ENCODE results near the gene BST1.
"Not testable (repeated sequence)": the region's sequence is repeated elsewhere in the genome, so short reads cannot be mapped to it uniquely, and the experiment has no call there.

BST1 gene

GRCh38 chr4:15753786-15754185 lies 50.9 kb downstream of the BST1 start:
- no peak for DNase-seq

DNA sequence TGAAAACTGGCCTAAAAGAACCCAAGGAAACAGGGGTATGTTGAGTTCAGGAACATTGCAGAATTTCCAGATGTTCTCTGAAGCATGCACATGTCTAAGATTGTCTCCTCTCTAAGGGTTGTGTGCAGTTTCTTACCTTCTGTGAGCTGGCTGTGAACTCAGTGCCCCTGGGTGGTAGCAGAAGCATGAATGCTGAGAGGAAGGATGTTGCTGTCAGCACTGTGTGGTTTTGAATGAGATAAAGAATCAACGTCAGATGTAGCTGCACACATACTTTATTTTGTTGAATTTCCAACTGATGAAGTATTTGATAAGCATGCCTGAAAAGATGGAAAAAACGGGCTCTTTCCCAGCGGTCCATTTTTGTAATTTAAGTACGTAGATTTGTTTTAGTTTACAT lies 51.5 kb downstream of the BST1 start:
- DNase-seq: no peak

DNA sequence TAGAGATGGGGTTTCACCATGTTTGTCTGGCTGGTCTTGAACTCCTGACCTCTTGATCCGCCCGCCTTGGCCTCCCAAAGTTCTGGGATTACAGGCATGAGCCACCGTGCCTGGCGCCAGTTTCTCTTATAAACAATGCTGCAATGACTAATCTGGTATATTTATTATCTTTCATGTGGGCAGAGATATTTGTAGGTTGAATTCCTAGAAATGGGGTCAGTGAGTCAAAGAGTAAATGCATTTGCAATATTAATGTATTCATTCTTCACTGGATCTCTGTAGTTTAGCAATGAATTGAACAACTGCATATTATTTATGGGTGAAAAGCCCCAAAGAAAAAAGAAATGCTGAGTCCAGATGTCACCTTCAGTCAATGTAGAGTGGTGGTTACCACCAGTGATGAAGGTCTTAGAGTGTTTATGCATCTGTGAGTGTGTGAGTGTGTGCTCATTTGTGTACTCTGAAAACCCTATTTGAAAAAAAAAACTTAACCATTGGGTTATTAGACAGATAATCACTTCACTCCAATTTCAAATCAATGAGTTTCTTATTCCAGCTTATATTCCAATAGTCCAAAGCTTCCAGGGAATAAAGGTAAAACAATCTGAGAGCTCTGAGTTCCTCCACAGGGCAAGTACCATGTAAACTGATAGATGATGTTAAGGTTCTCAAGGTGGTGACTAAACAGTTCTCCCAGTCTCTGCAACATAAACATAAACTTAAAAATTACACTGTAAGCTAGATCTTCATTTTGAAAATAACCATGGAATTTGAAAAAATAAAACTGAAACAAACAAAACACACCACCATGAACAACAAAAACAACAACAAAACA lies 52.7 kb downstream of the BST1 start:
- peak; percentile 41 to 51 for DNase-seq

DNA sequence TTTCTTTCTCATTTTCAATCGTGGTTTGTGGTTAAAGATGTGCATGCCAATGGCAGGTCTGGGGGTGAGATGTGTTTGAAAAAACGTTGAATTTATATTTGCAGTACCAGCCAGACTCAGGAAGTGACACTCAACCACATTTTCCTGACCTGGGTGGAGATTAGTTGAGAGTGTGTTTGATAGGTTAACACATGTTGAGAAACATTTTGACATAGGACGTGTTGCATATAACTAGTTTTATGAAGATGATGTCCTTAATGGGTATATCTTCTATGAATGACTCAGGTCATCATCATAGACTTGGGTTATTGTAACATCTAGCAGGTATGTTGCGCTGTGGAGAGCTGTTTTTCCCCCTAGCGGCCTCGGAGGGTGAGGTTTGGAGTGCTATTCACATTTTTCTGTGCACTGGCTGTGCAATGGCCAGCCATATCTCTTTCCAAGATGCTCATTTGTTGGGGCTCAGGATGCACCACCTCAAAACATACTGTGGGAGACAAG lies 53.5 kb downstream of the BST1 start:
- peak; percentile 62 to 68 for DNase-seq

- DNase-seq: no peak
Measured at GRCh38 chr4:15757054-15757453, 54.2 kb downstream of the BST1 start.

- no peak for DNase-seq
Measured at GRCh38 chr4:15758294-15758693, 55.4 kb downstream of the BST1 start.

- not testable (repeated sequence) for DNase-seq
Measured at GRCh38 chr4:15762460-15762859, 59.6 kb downstream of the BST1 start.

DNA sequence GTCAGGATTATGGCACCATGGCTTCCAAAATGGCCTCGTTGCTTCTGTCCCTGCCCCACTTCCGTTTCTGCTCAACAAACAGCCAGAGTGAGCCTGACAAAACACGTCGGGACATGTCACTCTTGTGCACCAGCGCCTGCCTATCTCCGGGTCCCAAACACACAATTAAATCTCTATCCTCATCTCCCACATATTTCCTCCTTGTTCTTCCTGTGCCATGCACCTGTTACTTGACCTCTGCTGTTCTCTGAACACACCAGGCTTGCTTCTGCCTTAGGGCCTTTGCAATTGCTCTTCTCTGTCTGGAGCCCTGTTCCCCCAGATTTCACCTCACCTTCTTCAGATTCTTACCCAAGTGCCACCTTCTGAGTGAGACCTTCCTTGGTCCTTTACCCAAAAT lies 62.5 kb downstream of the BST1 start:
- DNase-seq: no peak

- DNase-seq: no peak
Measured at GRCh38 chr4:15765910-15766697, 63.2 kb downstream of the BST1 start.

DNA sequence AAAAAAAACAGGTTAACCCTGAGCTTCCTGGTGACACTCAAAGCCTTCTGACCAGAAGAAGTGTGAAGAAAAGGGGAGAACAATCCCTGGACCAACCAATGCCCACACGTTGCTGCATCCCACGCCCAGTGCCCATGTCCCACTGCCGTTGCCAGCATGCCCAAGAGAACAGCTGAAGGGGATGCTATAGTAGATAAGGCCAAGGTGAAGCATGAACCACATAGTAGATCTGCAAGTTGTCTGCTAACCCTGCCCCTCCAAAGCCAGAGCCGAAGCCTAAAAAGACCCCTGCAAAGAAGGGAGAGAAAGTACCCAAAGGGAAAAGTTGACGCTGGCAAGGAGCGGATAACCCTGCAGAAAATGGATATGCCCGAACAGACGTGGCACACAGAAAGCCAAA lies 64.0 kb downstream of the BST1 start:
- no peak for DNase-seq

GRCh38 chr4:15769202-15769601 lies 66.3 kb downstream of the BST1 start:
- DNase-seq: no peak

DNA sequence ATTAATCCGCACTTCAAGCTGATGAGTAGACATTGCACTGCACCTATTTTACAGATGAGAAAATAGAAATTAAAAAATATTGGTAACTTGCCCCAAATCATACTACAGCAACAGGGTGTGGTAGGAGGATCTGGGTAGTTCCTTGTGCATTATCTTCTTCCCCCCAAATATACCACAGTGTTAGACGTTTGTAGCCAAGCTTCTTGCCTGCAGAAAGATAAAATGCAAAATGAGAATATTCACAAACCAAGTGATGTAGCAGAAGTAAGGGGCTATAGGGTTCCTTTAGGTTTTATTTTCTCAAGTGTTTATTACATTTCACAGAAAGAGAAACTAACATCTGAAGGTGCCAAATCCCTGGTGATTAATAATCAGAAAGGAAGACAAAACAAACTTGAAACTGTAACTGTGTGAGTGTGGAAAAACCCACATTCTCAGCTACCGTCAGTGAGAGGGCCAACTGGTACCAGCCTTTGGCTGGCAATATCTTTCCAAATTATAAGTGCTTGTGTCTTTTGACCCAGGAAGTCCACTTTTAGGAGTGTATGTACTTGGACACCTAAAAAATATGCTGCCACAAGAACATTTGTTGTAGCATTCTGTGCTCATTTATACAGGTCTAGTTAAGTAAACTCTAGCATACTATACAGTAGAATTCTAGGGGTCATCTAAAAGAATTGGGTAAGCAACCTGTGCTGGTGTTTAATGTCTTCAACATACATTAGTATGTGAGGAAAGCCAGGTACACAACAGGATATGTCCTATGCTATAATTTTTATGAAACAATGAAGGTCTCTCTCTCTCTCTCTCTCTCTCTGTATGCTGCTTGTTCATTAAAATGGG lies 68.6 kb downstream of the BST1 start:
- no peak for DNase-seq

DNA sequence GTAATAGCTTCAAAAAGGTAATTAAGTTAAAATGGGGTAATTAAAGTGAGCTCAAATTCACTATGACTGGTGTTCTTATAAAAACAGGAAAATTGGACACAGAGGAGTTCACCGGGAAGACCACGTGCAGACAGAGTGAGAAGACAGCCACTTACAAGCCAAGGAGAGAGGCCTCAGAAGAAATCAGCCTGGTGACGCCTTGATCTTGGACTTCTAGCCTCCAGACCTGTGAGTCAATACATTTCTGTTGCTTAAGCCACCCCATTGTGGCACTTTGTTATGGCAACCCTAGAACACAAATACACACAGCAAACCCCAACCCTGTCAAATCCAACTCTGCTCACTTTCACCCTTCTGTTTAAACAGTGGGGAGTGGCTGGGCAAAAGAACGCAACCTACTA lies 71.2 kb downstream of the BST1 start:
- no peak for DNase-seq

GRCh38 chr4:15776871-15777648 lies 74.2 kb downstream of the BST1 start:
- DNase-seq: no peak

- DNase-seq: peak in 1 of 2 donors; percentile 38
Measured at GRCh38 chr4:15777697-15778288, 74.9 kb downstream of the BST1 start.

DNA sequence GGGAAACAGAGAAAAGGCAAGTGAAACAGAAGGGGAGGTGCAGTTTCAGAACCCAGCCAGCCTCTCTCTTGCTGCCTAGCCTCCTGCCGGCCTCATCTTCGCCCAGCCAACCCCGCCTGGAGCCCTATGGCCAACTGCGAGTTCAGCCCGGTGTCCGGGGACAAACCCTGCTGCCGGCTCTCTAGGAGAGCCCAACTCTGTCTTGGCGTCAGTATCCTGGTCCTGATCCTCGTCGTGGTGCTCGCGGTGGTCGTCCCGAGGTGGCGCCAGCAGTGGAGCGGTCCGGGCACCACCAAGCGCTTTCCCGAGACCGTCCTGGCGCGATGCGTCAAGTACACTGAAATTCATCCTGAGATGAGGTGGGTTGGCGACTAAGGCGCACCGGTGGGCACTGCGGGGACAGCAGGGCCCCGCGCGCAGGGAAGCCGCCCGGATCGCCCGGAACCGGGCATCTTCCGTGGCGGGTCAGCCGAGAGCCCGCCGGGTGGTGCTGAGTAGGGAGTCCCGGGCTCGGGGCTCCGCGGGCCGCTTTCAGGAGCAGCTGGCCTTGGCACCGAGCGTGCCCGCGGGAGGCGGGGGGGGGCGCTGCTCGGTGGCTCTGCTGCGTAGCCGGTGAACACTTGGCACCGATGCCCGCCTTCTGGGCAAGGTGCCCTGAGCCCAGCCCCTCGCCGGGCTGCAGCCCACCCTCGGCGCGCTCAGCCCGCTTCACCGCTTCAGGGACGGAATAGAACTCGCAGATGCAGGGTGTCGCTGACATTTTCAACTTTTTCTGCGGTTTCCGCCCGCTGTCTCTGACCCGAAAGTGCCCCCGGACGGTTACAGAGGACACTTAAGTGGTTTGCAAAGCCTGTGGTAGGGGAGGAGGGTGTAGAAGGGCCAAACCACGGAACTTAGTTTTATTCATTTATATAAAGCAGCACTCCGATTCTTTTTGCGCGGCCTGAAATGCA lies 75.7 kb downstream of the BST1 start, which contains the start of gene CD38:
TSS of gene CD38 (plus strand) at position 40 of the 953 bp plus-strand sequence. CDS start at position 127, 87 bp downstream.
- peak in 1 of 2 donors; percentile 34 for DNase-seq

DNA sequence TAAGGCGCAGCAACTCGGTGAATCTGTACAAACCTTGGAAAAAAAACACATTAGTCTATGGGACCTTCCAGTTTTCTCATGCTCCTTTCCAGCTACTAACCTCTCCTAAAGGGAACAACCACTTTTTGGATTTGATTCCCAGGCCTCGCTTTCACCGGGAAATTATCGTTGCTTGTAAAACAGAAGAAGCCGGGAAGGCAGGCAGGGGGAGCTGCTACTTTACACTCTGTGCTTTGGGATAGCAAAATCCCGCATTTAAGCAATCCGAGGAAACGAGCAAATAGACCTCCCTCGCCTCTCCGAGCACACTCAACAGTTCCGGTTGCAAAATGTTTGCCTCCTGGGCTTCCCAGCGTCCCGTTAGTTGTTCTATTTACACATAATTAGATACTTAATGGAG lies 76.4 kb downstream of the BST1 start:
- no peak for DNase-seq

- no peak for DNase-seq
Measured at GRCh38 chr4:15779809-15780208, 76.9 kb downstream of the BST1 start.

DNA sequence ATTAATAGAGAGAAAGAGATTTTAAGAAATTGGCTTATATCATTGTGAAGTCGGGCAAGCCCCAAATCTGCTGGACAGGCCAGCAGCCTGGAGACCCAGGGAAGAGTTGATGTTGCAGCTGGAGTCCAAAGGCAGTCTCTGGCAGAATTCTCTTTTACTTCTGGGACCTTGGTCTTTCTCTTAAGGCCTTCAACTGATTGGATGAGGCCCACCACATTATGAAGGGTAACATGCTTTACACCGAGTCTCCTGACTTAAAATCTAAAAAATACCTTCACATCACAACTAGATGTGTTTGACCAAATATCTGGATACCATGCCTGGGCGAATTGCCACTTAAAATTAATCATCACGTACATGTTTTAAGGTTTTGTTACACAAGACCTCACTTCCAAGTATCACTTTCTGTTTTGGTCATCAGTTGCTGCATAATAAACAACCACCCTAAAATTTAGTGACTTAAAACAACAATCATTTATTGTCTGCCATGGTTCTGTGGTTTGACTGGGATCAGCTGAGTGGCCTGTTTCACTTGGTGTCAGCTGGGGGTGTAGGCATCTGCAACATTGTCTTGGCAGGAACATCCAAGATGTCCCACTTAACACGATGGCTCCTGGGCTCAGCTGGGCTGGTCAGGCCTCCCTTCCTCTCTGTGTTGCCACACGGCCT lies 78.7 kb downstream of the BST1 start:
- no peak for DNase-seq
